ENCODE data around the gene DCTN4. TPM values are rescaled to one million over a fixed set of nuclear protein-coding genes. Genes with fewer than 3 reads are reported as not detected.
A peak's percentile ranks its signal among the peaks of the same experiment; 100 is the strongest.
"Not testable (repeated sequence)": the region's sequence is repeated elsewhere in the genome, so short reads cannot be mapped to it uniquely, and the experiment has no call there.

Gene DCTN4
- total RNA-seq, 2 donors from 2014 or later = 68.4 to 87.1 TPM

- H3K36me3 ChIP-seq = no peaks in the 10 kb centered on the region
- TF ChIP-seq CTCF (IDR thresholded peaks at IDR 0.05) (no peak), POLR2AphosphoS5 (IDR thresholded peaks at IDR 0.05) (no peak), POLR2A (IDR thresholded peaks at IDR 0.05) (no peak)
- no peak for DNase-seq (ENCODE audit: low spot score)
- no peaks in the 10 kb centered on the region for H3K9me3 ChIP-seq
- peak overlapping the region in 1 of 2 donors; percentile 76 for H3K4me3 ChIP-seq
- no peaks in the 10 kb centered on the region for H3K27me3 ChIP-seq (replicated peaks; ENCODE audit: insufficient read depth)
- 70% methylated on average over 1 of the region's 1 CpG for WGBS
- H3K27ac ChIP-seq = peak overlapping the region; percentile 98
- H3K4me1 ChIP-seq (replicated peaks) = peaks cover 10% of the 10 kb centered on the region
- intact Hi-C loops (cut with DNase I) = no loop called here
Observed at GRCh38 chr5:150757087-150757649, 1.6 kb downstream of the DCTN4 start.

DNA sequence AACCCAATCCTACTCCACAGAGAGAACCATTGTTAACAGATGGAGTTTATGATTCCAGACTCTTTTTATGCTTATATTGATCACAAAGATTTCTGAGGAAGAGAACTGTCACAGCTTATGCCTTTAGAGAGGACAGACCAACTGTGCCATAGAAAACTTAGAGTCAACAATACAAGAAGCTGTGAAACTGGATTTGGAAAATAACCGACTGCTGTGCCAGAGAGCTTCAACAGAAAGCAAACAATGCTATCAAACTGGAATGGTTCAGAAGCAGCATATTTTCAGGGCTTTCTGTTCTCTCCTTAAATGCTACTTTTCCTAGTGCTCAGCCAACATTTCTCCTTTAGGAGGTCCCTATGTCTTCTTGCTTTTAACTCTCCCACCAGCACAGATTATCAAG, 5.0 kb downstream of the DCTN4 start:
- Histone ChIP-seq H3K4me3 (no peak overlapping the region), H3K27ac (peak overlapping the region; percentile 23 to 62), H3K4me1 (replicated peaks) (peaks cover 10% of the 10 kb centered on the region), H3K9me3 (no peaks in the 10 kb centered on the region), H3K27me3 (replicated peaks; ENCODE audit: insufficient read depth) (no peaks in the 10 kb centered on the region), H3K36me3 (no peaks in the 10 kb centered on the region)
- DNase-seq (ENCODE audit: low spot score) = peak; percentile 23
- 48% methylated on average over 1 of the region's 1 CpG for WGBS
- no peak for TF ChIP-seq CTCF (IDR thresholded peaks at IDR 0.05)
- TF ChIP-seq POLR2AphosphoS5 (IDR thresholded peaks at IDR 0.05) = no peak
- no peak for TF ChIP-seq POLR2A (IDR thresholded peaks at IDR 0.05)
- intact Hi-C loops (cut with DNase I) = no loop called here

GRCh38 chr5:150753463-150753862, 5.4 kb downstream of the DCTN4 start:
- H3K27me3 ChIP-seq (replicated peaks; ENCODE audit: insufficient read depth) = no peaks in the 10 kb centered on the region
- intact Hi-C loops (cut with DNase I) = no loop called here
- H3K4me1 ChIP-seq (replicated peaks) = peaks cover 10% of the 10 kb centered on the region
- H3K9me3 ChIP-seq = no peaks in the 10 kb centered on the region
- H3K36me3 ChIP-seq = no peaks in the 10 kb centered on the region
- peak overlapping the region; percentile 23 to 62 for H3K27ac ChIP-seq
- H3K4me3 ChIP-seq = no peak overlapping the region
- TF ChIP-seq POLR2A (IDR thresholded peaks at IDR 0.05) = no peak
- TF ChIP-seq POLR2AphosphoS5 (IDR thresholded peaks at IDR 0.05) = no peak
- TF ChIP-seq CTCF (IDR thresholded peaks at IDR 0.05) = no peak
- no peak for DNase-seq (ENCODE audit: low spot score)
- WGBS = 71% methylated on average over 5 of the region's 5 CpGs

GRCh38 chr5:150751096-150751891, 7.5 kb downstream of the DCTN4 start:
- Histone ChIP-seq H3K27ac (no peak overlapping the region), H3K4me3 (no peak overlapping the region), H3K36me3 (no peaks in the 10 kb centered on the region), H3K4me1 (replicated peaks) (peaks cover 6% of the 10 kb centered on the region), H3K9me3 (no peaks in the 10 kb centered on the region), H3K27me3 (replicated peaks; ENCODE audit: insufficient read depth) (no peaks in the 10 kb centered on the region)
- intact Hi-C loops (cut with DNase I) = no loop called here
- 54% methylated on average over 3 of the region's 3 CpGs for WGBS
- no peak for TF ChIP-seq POLR2AphosphoS5 (IDR thresholded peaks at IDR 0.05)
- TF ChIP-seq POLR2A (IDR thresholded peaks at IDR 0.05) = no peak
- no peak for TF ChIP-seq CTCF (IDR thresholded peaks at IDR 0.05)
- DNase-seq (ENCODE audit: low spot score) = no peak

DNA sequence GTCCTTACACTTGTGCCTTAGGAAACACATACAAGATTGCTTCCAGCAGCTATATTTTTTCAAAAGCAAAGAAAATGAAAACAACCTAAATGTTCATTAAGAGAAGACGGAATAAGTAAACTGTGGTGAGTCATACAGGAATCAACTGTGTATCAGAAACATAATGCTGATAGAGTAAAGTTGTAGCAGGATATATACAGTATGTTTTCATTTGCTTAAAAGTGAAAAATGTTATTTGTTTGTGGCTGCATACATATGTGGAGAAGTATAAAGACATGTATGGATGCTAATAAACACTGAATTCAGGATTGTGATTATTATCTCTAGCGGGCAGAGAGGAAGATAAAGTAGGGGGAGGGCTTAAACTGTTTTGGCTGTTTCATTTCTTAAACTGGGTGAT, 8.3 kb downstream of the DCTN4 start:
- H3K9me3 ChIP-seq = no peaks in the 10 kb centered on the region
- peaks cover 6% of the 10 kb centered on the region for H3K4me1 ChIP-seq (replicated peaks)
- H3K27me3 ChIP-seq (replicated peaks; ENCODE audit: insufficient read depth) = no peaks in the 10 kb centered on the region
- DNase-seq (ENCODE audit: low spot score) = no peak
- intact Hi-C loops (cut with DNase I) = no loop called here
- no peak for TF ChIP-seq POLR2A (IDR thresholded peaks at IDR 0.05)
- TF ChIP-seq POLR2AphosphoS5 (IDR thresholded peaks at IDR 0.05) = no peak
- WGBS = 62% methylated on average over 2 of the region's 2 CpGs
- no peak overlapping the region for H3K27ac ChIP-seq
- H3K4me3 ChIP-seq = no peak overlapping the region
- no peaks in the 10 kb centered on the region for H3K36me3 ChIP-seq

GRCh38 chr5:150743142-150743488, 15.7 kb downstream of the DCTN4 start:
- H3K27ac ChIP-seq; intact Hi-C loops (cut with DNase I); H3K4me3 ChIP-seq; DNase-seq (ENCODE audit: low spot score); H3K27me3 ChIP-seq (replicated peaks; ENCODE audit: insufficient read depth); H3K36me3 ChIP-seq; H3K9me3 ChIP-seq; H3K4me1 ChIP-seq (replicated peaks): not testable (repeated sequence)
- 91% methylated on average over 9 of the region's 9 CpGs for WGBS

DNA sequence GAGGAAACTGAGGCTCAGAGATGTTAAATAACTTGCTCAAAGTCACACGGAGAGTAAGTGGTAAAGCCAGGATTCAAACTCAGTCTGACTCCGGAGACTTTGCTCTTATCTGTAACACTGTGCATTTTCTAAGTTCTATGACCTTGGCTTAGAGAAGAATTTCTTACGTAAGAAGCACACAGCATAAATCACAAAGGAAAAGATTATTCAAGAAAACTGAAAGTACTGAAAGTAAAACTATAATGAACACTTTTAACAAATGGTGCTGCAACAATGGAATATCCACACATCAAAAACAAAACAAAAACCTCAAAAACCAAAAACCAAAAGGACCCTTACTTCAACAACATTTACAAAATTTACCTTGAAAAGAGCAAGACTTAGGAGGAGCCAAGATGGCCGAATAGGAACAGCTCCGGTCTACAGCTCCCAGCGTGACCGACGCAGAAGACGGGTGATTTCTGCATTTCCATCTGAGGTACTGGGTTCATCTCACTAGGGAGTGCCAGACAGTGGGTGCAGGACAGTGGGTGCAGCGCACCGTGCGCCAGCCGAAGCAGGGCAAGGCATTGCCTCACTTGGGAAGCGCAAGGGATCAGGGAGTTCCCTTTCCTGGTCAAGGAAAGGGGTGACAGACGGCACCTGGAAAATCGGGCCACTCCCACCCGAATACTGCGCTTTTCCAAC, 16.2 kb downstream of the DCTN4 start:
- H3K9me3 ChIP-seq; H3K4me1 ChIP-seq (replicated peaks); DNase-seq (ENCODE audit: low spot score); H3K27ac ChIP-seq; H3K36me3 ChIP-seq; intact Hi-C loops (cut with DNase I); H3K4me3 ChIP-seq; H3K27me3 ChIP-seq (replicated peaks; ENCODE audit: insufficient read depth): not testable (repeated sequence)
- 93% methylated on average over 18 of the region's 18 CpGs for WGBS
